GM21360 (cell line): ENCODE data around the gene ARHGAP24.

Source experiments
- ATAC-seq: cut with Tn5 transposase; IDR thresholded peaks from one replicate; pipeline ENCODE4 v1.9.1; 2021; ENCODE audit warnings: mild to moderate bottlenecking, moderate library complexity; ENCODE audit not compliant: unreplicated experiment

Gene ARHGAP24

GRCh38 chr4:85772470-85772869 is 297.5 kb downstream of the ARHGAP24 start:
- no peak for ATAC-seq

GRCh38 chr4:85773372-85773771 is 298.4 kb downstream of the ARHGAP24 start:
- no peak for ATAC-seq

GRCh38 chr4:85774000-85774399 is 299.1 kb downstream of the ARHGAP24 start:
- no peak for ATAC-seq

- ATAC-seq = no peak
Observed at GRCh38 chr4:85774489-85774888, 299.5 kb downstream of the ARHGAP24 start.

- no peak for ATAC-seq
Observed at GRCh38 chr4:85776096-85776495, 301.1 kb downstream of the ARHGAP24 start.

GRCh38 chr4:85776579-85776978 is 301.6 kb downstream of the ARHGAP24 start:
- ATAC-seq = no peak

GRCh38 chr4:85777908-85778631 is 303.1 kb downstream of the ARHGAP24 start:
- ATAC-seq = peak; percentile 92

GRCh38 chr4:85778632-85779131 is 303.7 kb downstream of the ARHGAP24 start:
- ATAC-seq = peak; percentile 81

- ATAC-seq = no peak
Observed at GRCh38 chr4:85779165-85779564, 304.2 kb downstream of the ARHGAP24 start.

- ATAC-seq = no peak
Observed at GRCh38 chr4:85780664-85781063, 305.7 kb downstream of the ARHGAP24 start.

- no peak for ATAC-seq
Observed at GRCh38 chr4:85783483-85783882, 308.5 kb downstream of the ARHGAP24 start.

- no peak for ATAC-seq
Observed at GRCh38 chr4:85783900-85784299, 308.9 kb downstream of the ARHGAP24 start.

- no peak for ATAC-seq
Observed at GRCh38 chr4:85784348-85784747, 309.4 kb downstream of the ARHGAP24 start.

- ATAC-seq = no peak
Observed at GRCh38 chr4:85784947-85785346, 310.0 kb downstream of the ARHGAP24 start.

GRCh38 chr4:85787133-85787532 is 312.2 kb downstream of the ARHGAP24 start:
- ATAC-seq = no peak

GRCh38 chr4:85788604-85789003 is 313.7 kb downstream of the ARHGAP24 start:
- ATAC-seq = no peak

- ATAC-seq = no peak
Observed at GRCh38 chr4:85789241-85789640, 314.3 kb downstream of the ARHGAP24 start.

GRCh38 chr4:85790582-85790981 is 315.6 kb downstream of the ARHGAP24 start:
- ATAC-seq = no peak

- ATAC-seq = no peak
Observed at GRCh38 chr4:85792376-85793232, 317.7 kb downstream of the ARHGAP24 start.

- ATAC-seq = no peak
Observed at GRCh38 chr4:85793233-85793585, 318.3 kb downstream of the ARHGAP24 start.

- ATAC-seq = no peak
Observed at GRCh38 chr4:85798012-85798770, 323.2 kb downstream of the ARHGAP24 start.
